Measurements from ENCODE around the gene DSCAM. TPM values are rescaled to one million over a fixed set of nuclear protein-coding genes. Genes with fewer than 3 reads are reported as not detected.

The DSCAM gene
- total RNA-seq, 1 donor from 2014 or later, result 2.7 TPM

- Mint-ChIP-seq H3K36me3 (ENCODE audit: insufficient read depth) (peaks cover 1% of the 10 kb centered on the region), H3K4me3 (ENCODE audit: low read depth) (no peak overlapping the region), H3K4me1 (ENCODE audit: low read depth) (peaks cover 10% of the 10 kb centered on the region), H3K27ac (no peak overlapping the region), H3K27me3 (no peaks in the 10 kb centered on the region), H3K9me3 (ENCODE audit: low read depth) (peaks cover 9% of the 10 kb centered on the region)
- no peak for DNase-seq (ENCODE audit: low spot score, unreplicated experiment)
- TF ChIP-seq CTCF (IDR thresholded peaks at IDR 0.05; ENCODE audit: unreplicated experiment), result no peak
Observed at GRCh38 chr21:40242586-40243265, 604.2 kb downstream of the DSCAM start.

- Mint-ChIP-seq H3K9me3 (ENCODE audit: low read depth) (no peaks in the 10 kb centered on the region), H3K4me1 (ENCODE audit: low read depth) (peaks cover 3% of the 10 kb centered on the region), H3K4me3 (ENCODE audit: low read depth) (no peak overlapping the region), H3K27ac (no peak overlapping the region), H3K36me3 (ENCODE audit: insufficient read depth) (no peaks in the 10 kb centered on the region), H3K27me3 (no peaks in the 10 kb centered on the region)
- no peak for DNase-seq (ENCODE audit: low spot score, unreplicated experiment)
- no peak for TF ChIP-seq CTCF (IDR thresholded peaks at IDR 0.05; ENCODE audit: unreplicated experiment)
Observed at GRCh38 chr21:40235528-40235927, 611.4 kb downstream of the DSCAM start.

- no peaks in the 10 kb centered on the region for H3K27me3 Mint-ChIP-seq
- no peak overlapping the region for H3K27ac Mint-ChIP-seq
- no peak overlapping the region for H3K4me3 Mint-ChIP-seq (ENCODE audit: low read depth)
- no peaks in the 10 kb centered on the region for H3K9me3 Mint-ChIP-seq (ENCODE audit: low read depth)
- TF ChIP-seq CTCF (IDR thresholded peaks at IDR 0.05; ENCODE audit: unreplicated experiment), result no peak
- peaks cover 3% of the 10 kb centered on the region for H3K4me1 Mint-ChIP-seq (ENCODE audit: low read depth)
- H3K36me3 Mint-ChIP-seq (ENCODE audit: insufficient read depth), result no peaks in the 10 kb centered on the region
- no peak for DNase-seq (ENCODE audit: low spot score, unreplicated experiment)
Observed at GRCh38 chr21:40231979-40232378, 615.0 kb downstream of the DSCAM start.

- DNase-seq (ENCODE audit: low spot score, unreplicated experiment), result no peak
- H3K4me1 Mint-ChIP-seq (ENCODE audit: low read depth), result peaks cover 3% of the 10 kb centered on the region
- no peaks in the 10 kb centered on the region for H3K27me3 Mint-ChIP-seq
- peaks cover 5% of the 10 kb centered on the region for H3K9me3 Mint-ChIP-seq (ENCODE audit: low read depth)
- no peak overlapping the region for H3K4me3 Mint-ChIP-seq (ENCODE audit: low read depth)
- H3K36me3 Mint-ChIP-seq (ENCODE audit: insufficient read depth), result peaks cover 1% of the 10 kb centered on the region
- H3K27ac Mint-ChIP-seq, result no peak overlapping the region
- no peak for TF ChIP-seq CTCF (IDR thresholded peaks at IDR 0.05; ENCODE audit: unreplicated experiment)
Observed at GRCh38 chr21:40227096-40227495, 619.9 kb downstream of the DSCAM start.

- no peak overlapping the region for H3K4me3 Mint-ChIP-seq (ENCODE audit: low read depth)
- TF ChIP-seq CTCF (IDR thresholded peaks at IDR 0.05; ENCODE audit: unreplicated experiment), result no peak
- no peak for DNase-seq (ENCODE audit: low spot score, unreplicated experiment)
- H3K27me3 Mint-ChIP-seq, result no peaks in the 10 kb centered on the region
- peaks cover 4% of the 10 kb centered on the region for H3K9me3 Mint-ChIP-seq (ENCODE audit: low read depth)
- no peaks in the 10 kb centered on the region for H3K36me3 Mint-ChIP-seq (ENCODE audit: insufficient read depth)
- H3K27ac Mint-ChIP-seq, result no peak overlapping the region
- H3K4me1 Mint-ChIP-seq (ENCODE audit: low read depth), result no peaks in the 10 kb centered on the region
Observed at GRCh38 chr21:40215941-40216340, 631.0 kb downstream of the DSCAM start.
